Measurements from ENCODE around the gene ACER3. TPM values are rescaled to one million over a fixed set of nuclear protein-coding genes. Genes with fewer than 3 reads are reported as not detected.

Gene ACER3
- total RNA-seq, 4 donors from 2014 or later = 11.5 to 29.3 (median 17.9) TPM

DNA sequence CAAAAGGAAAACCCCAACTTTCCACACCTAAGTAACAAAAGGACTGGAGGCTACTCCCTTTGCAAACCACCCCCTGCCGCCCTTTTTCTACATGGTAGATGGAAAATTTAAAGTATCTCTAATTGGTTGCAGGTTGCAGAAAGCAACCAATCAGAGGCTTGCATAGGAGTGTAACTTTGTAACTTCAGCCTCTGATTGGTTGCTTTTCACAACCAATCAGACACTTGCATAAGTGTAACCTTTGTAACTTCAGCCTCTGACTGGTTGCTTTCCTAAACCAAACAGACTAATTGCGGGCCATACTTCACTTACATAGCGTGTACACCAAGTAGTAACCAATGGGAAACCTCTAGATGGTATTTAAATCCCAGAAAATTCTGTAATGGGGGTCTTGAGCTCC, 16.8 kb upstream of the ACER3 start:
- TF ChIP-seq, protein P1, sequence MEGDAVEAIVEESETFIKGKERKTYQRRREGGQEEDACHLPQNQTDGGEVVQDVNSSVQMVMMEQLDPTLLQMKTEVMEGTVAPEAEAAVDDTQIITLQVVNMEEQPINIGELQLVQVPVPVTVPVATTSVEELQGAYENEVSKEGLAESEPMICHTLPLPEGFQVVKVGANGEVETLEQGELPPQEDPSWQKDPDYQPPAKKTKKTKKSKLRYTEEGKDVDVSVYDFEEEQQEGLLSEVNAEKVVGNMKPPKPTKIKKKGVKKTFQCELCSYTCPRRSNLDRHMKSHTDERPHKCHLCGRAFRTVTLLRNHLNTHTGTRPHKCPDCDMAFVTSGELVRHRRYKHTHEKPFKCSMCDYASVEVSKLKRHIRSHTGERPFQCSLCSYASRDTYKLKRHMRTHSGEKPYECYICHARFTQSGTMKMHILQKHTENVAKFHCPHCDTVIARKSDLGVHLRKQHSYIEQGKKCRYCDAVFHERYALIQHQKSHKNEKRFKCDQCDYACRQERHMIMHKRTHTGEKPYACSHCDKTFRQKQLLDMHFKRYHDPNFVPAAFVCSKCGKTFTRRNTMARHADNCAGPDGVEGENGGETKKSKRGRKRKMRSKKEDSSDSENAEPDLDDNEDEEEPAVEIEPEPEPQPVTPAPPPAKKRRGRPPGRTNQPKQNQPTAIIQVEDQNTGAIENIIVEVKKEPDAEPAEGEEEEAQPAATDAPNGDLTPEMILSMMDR (IDR thresholded peaks at IDR 0.05) = no peak
- no peak for TF ChIP-seq POLR2A (IDR thresholded peaks at IDR 0.05)
- no peak overlapping the region for H3K27ac ChIP-seq
- H3K36me3 ChIP-seq = no peaks in the 10 kb centered on the region
- no peak overlapping the region for H3K4me3 ChIP-seq (replicated peaks in 1 of 3)
- intact Hi-C loops (cut with DNase I) = no loop called here
- no peaks in the 10 kb centered on the region for H3K4me1 ChIP-seq
- DNase-seq = no peak
- WGBS, 2 donors = 96 to 97% methylated on average over 3 of the region's 3 CpGs
- H3K27me3 ChIP-seq = no peaks in the 10 kb centered on the region
- H3K9me3 ChIP-seq = no peaks in the 10 kb centered on the region

DNA sequence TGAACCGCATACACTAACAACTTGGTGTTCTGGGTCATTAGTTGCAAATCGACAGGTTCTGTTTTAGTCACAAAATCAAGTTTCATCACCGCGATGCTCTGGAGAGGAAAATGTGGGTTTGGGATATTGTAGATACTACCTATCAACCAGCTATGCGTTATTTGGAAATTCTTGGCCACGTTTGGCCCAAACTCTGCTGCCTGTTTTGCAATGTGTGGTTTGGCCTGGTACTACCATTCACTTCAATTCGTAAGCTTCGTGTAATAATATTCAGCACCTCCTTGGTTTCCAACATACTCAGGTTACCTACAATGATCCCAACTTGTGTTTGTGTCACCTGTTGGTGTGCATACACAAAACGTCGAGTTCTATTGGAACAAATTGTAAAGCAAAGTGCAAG, 16.2 kb upstream of the ACER3 start:
- H3K9me3 ChIP-seq = no peaks in the 10 kb centered on the region
- no peaks in the 10 kb centered on the region for H3K27me3 ChIP-seq
- DNase-seq = no peak
- H3K4me1 ChIP-seq = no peaks in the 10 kb centered on the region
- H3K4me3 ChIP-seq (replicated peaks in 1 of 3) = no peak overlapping the region
- intact Hi-C loops (cut with DNase I) = no loop called here
- H3K27ac ChIP-seq = no peak overlapping the region
- 89 to 90% methylated on average over 10 of the region's 10 CpGs for WGBS, 2 donors
- no peak for TF ChIP-seq POLR2A (IDR thresholded peaks at IDR 0.05)
- TF ChIP-seq, protein P1 (IDR thresholded peaks at IDR 0.05) = no peak
- H3K36me3 ChIP-seq = no peaks in the 10 kb centered on the region

DNA sequence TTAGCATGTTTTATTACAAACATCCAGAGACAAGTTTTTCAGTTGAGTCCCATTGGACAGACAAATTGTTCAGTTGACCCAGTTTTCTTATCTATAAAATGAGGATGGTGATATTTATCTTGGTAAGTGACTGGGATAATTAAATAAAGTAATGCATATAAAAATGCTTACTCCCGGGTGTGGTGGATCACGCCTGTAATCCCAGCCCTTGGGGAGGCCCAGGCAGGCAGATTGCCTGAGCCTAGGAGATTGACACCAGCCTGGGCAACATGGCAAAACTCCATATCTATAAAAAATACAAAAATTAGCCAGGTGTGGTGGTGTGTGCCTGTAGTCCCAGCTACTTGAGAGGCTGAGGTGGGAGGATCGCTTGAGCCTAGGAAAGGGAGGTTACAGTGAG, 15.6 kb upstream of the ACER3 start:
- DNase-seq = no peak
- no peak overlapping the region for H3K4me3 ChIP-seq (replicated peaks in 1 of 3)
- no peaks in the 10 kb centered on the region for H3K36me3 ChIP-seq
- no peaks in the 10 kb centered on the region for H3K9me3 ChIP-seq
- no peaks in the 10 kb centered on the region for H3K27me3 ChIP-seq
- TF ChIP-seq, protein P1 (IDR thresholded peaks at IDR 0.05) = no peak
- TF ChIP-seq POLR2A (IDR thresholded peaks at IDR 0.05) = no peak
- intact Hi-C loops (cut with DNase I) = no loop called here
- H3K27ac ChIP-seq = no peak overlapping the region
- H3K4me1 ChIP-seq = no peaks in the 10 kb centered on the region
- WGBS, 2 donors = 94 to 95% methylated on average over 3 of the region's 3 CpGs

DNA sequence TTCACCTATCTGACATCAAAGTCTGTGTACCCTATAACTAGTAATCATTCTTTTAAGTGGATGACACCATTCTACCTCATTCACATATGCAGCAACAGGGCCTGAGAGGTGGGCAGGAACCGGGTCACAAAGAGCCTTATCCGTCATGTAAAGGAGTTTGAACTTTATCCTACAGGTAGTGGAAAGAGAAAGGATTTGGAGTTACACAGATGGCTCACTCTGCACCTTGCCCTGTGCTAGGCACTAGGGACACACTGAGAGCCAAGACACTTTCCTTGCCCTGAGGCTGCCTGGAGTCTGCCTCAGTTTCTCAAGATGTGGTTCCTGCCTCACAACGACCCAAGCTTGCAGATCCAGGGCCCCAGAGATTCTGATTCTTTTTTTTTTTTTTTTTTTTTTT, 14.3 kb upstream of the ACER3 start:
- WGBS, 2 donors = 93 to 94% methylated on average over 3 of the region's 3 CpGs
- H3K27me3 ChIP-seq = no peaks in the 10 kb centered on the region
- intact Hi-C loops (cut with DNase I) = no loop called here
- H3K36me3 ChIP-seq = no peaks in the 10 kb centered on the region
- no peak overlapping the region for H3K4me3 ChIP-seq (replicated peaks in 1 of 3)
- no peaks in the 10 kb centered on the region for H3K9me3 ChIP-seq
- DNase-seq = no peak
- H3K4me1 ChIP-seq = no peaks in the 10 kb centered on the region
- no peak for TF ChIP-seq POLR2A (IDR thresholded peaks at IDR 0.05)
- TF ChIP-seq, protein P1 (IDR thresholded peaks at IDR 0.05) = no peak
- H3K27ac ChIP-seq = no peak overlapping the region

DNA sequence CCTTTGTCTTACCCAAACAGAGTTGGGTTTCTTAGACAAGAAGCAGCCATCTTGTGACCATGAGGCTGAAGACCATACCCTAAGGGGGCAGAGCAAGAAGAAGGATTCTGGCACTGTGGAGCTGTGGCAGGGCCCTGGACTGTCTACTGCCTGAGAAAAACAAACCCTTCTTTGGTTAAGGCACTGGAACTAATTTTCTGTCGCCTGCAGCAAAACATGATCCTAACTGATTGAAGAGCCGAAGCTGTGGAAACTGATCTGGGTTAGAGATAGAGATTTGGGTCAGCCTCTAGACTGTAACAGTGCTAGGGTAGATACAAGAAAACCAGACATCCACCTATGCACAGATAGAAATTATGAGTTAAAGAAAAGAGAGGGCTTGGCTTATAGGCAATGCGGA, 11.3 kb upstream of the ACER3 start:
- 91 to 93% methylated on average over 3 of the region's 3 CpGs for WGBS, 2 donors
- intact Hi-C loops (cut with DNase I) = no loop called here
- DNase-seq = no peak

More for the DNA sequence above, 11.3 kb upstream of the ACER3 start:
- Histone ChIP-seq H3K27ac (no peak overlapping the region), H3K36me3 (no peaks in the 10 kb centered on the region), H3K4me3 (replicated peaks in 1 of 3) (no peak overlapping the region), H3K4me1 (no peaks in the 10 kb centered on the region), H3K27me3 (no peaks in the 10 kb centered on the region), H3K9me3 (no peaks in the 10 kb centered on the region)
- TF ChIP-seq, protein P1 (IDR thresholded peaks at IDR 0.05) = no peak
- no peak for TF ChIP-seq POLR2A (IDR thresholded peaks at IDR 0.05)

Data from thyroid gland (tissue), 4 donors.